ENCODE data around the gene TK2. TPM values are rescaled to one million over a fixed set of nuclear protein-coding genes. Genes with fewer than 3 reads are reported as not detected.
"Not testable (repeated sequence)": the region's sequence is repeated elsewhere in the genome, so short reads cannot be mapped to it uniquely, and the experiment has no call there.

The TK2 gene
- total RNA-seq, 1 donor from 2014 or later, result 8.4 TPM

DNA sequence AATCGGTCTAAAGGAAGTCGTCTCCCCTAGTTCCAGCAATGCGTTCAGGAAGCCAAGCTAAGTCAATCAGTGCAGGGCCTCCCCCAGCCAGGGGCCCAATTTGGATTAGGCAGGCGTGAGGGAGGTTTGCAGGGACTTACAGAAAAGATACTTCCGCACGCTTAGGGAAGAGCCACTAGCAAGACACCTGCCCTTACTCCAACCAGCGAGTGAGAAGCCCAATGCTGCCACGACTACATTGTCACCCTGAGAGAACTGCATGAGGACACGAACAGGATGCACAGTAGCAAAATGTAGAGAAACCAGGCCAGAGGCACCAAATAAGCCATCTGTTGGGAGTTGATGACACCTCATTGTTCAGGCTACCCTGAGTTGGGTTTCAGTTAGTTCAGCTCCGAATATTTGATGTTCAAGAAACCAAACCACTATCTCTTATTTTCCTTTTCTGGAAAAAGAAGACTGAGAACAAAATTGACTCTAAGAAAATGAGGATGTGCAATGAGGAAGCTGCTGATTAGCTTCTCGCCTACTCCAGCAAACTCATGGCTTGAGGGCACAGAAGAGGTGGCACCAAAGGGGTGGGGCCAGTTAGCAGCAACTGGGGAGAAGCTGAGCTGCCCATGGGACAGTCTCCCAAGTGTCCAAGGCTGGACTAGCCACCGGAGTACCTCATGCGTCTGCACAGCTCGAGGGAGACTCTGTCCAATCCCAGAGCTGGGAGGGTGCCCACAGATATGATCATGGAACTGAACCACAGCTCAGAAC lies 29.3 kb downstream of the TK2 start:
- H3K36me3 Mint-ChIP-seq (ENCODE audit: low read depth), result peaks cover 16% of the 10 kb centered on the region
- H3K27ac Mint-ChIP-seq, result peak overlapping the region; percentile 77
- DNase-seq (ENCODE audit: low spot score), result no peak
- H3K9me3 Mint-ChIP-seq, result no peaks in the 10 kb centered on the region
- H3K4me3 Mint-ChIP-seq, result no peak overlapping the region
- H3K4me1 Mint-ChIP-seq (ENCODE audit: low read depth), result peaks cover 94% of the 10 kb centered on the region
- intact Hi-C loops (cut with micrococcal nuclease), result loop anchor here (5.0 kb wide), 1 partner anchor 232 kb away; the partner anchor contains the start of gene DYNC1LI2
- H3K27me3 Mint-ChIP-seq (ENCODE audit: insufficient read depth), result peaks cover 2% of the 10 kb centered on the region

DNA sequence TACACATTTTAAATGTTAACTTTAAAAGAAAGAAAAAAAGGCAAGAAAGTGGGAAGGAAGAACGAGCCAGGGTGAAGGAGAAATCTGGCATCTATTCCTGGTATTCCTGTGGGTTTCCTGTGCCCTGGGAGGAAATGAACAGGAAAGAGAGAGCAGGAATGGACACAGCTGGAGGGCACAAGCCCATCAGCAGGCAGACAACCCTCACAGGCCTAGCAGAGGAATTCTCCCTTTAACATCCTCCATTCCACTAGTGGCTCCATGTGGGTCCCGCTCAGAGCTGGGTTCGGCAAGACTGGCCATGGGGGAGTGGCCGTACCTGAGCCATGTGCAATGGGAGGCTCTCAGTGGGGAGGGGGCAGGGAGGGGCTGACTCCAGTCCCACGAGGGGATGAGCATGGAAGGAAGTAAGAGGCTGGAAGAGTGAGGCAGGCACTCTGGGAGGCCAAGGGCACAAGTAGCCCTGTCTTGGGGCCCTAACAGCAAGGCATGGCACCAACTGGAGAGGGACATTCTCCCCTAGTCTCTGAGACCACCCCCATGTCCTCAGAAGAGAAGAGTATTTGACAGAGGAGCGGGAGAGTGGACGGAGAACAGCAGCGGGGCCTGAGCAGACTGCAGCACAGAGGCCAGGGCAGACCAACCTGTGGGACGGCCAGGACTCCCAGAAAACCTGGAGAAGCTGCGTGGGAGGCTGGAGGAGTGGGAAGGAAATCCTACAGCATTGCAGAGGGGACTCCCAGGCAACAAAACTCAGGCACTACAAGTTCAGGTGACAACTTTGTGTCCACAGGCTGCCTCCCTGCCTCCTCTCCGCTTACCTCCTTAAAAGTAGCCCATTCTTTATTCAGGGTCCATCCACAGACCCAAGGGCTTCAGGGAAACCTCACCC lies 30.2 kb downstream of the TK2 start:
- peaks cover 95% of the 10 kb centered on the region for H3K4me1 Mint-ChIP-seq (ENCODE audit: low read depth)
- no peak for DNase-seq (ENCODE audit: low spot score)
- peaks cover 2% of the 10 kb centered on the region for H3K27me3 Mint-ChIP-seq (ENCODE audit: insufficient read depth)
- peaks cover 13% of the 10 kb centered on the region for H3K36me3 Mint-ChIP-seq (ENCODE audit: low read depth)
- H3K27ac Mint-ChIP-seq, result peak overlapping the region; percentile 77
- peak overlapping the region; percentile 3 for H3K4me3 Mint-ChIP-seq
- no peaks in the 10 kb centered on the region for H3K9me3 Mint-ChIP-seq
- intact Hi-C loops (cut with micrococcal nuclease), result loop anchor here (5.0 kb wide), 1 partner anchor 233 kb away; the partner anchor contains the start of gene DYNC1LI2

DNA sequence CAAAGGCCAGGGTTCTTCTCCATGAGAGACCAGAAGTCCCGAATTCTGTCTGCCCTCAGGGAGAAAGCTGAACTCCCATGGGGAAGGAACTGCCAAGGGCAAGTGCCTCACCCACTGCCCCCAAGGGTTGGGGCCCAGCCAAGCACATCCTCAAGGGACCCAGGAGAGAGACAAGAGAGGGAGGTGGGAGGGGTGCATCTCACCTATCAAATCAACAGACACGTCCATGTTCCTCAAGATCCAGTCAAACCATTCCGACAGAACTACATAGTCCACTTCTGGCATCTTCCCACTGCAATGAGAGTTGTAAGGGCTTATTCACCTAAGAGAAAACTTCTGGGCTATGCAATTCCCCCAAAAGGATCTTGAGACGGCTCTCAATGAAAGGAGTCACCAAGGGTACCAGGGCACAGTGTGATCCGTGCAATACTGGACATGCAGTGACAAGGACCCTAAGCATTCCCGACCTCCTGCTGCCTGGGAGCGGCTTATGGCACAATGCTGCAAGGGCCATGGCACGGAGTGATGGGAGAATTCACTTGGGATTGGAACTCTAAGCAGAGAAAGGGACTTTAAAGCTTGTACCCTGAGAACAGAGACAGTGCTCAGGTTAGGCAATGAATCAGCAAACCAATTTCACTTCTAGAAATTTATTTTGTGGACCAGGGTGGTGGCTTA lies 32.2 kb downstream of the TK2 start:
- DNase-seq (ENCODE audit: low spot score), result no peak
- H3K4me1 Mint-ChIP-seq (ENCODE audit: low read depth), result peaks cover 83% of the 10 kb centered on the region
- H3K4me3 Mint-ChIP-seq, result peak overlapping the region; percentile 88
- peaks cover 2% of the 10 kb centered on the region for H3K27me3 Mint-ChIP-seq (ENCODE audit: insufficient read depth)
- H3K36me3 Mint-ChIP-seq (ENCODE audit: low read depth), result peaks cover 16% of the 10 kb centered on the region
- H3K27ac Mint-ChIP-seq, result peak overlapping the region; percentile 99
- no peaks in the 10 kb centered on the region for H3K9me3 Mint-ChIP-seq
- intact Hi-C loops (cut with micrococcal nuclease), result loop anchor here (1.0 to 2.0 kb wide), 5 partner anchors 8 to 356 kb away; partner anchors contain the start of gene CMTM3

DNA sequence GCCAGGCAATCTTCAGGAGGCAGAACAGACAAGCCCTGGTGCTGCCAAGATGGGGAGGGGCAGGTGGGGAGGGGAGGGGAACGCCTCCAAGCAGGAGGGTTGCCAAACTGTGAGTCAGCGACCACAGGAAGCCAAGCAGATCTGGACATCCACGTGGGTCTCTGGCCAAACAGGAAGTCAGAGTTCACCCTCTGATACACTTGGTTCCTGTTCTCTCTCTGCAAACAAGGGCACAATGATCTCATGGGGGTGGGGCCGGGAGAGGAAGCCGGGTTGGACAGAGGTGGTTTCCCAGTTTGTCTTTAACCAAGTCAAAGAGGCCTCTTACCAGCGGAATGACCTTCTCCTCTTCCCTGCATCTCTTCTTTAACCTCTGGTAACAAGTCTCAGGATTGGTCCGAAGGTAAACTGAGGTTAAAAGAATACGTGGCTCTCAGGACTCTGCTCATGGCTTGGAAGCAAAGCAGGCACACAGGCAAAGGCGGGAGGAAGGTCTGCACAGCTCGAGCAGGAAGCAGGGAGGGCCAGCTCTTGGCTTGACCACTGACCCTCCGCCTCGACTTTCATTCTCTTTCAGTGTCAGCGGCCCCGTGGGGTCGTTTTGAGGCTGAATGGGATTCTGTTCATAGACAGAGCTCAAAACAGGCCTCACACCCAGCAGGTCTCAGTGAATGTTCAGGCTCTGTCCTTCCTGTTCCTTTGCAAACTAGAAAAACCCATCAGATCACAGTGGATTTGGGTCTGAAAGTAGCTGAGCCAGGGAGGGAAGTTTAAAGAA lies 32.9 kb downstream of the TK2 start:
- Mint-ChIP-seq H3K9me3 (no peaks in the 10 kb centered on the region), H3K4me3 (peak overlapping the region; percentile 88), H3K27ac (peak overlapping the region; percentile 99), H3K27me3 (ENCODE audit: insufficient read depth) (no peaks in the 10 kb centered on the region), H3K4me1 (ENCODE audit: low read depth) (peaks cover 78% of the 10 kb centered on the region), H3K36me3 (ENCODE audit: low read depth) (peaks cover 17% of the 10 kb centered on the region)
- peak; percentile 84 for DNase-seq (ENCODE audit: low spot score)
- intact Hi-C loops (cut with micrococcal nuclease), result loop anchor here (1.0 to 2.0 kb wide), 9 partner anchors 8 to 356 kb away; partner anchors contain the start of genes CKLF and CMTM3

DNA sequence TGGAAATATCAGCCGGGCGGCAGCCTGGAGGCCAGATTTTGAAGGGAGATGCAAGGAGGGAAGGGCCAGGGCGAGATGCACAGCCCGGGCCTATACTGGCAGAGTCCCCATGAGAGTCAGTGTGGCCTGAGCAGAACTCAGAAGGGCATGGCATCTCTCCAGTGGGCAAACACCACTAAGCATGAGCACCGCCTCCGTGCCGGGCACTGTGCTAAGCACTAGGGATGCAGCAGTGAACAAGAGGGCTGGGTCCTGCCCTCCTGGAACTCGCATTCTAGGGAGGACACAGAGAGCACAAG lies 33.5 kb downstream of the TK2 start:
- Mint-ChIP-seq H3K27ac (peak overlapping the region; percentile 99), H3K4me3 (peak overlapping the region; percentile 88), H3K36me3 (ENCODE audit: low read depth) (peaks cover 19% of the 10 kb centered on the region), H3K4me1 (ENCODE audit: low read depth) (peaks cover 77% of the 10 kb centered on the region), H3K9me3 (no peaks in the 10 kb centered on the region), H3K27me3 (ENCODE audit: insufficient read depth) (no peaks in the 10 kb centered on the region)
- intact Hi-C loops (cut with micrococcal nuclease), result loop anchor here (1.0 to 2.0 kb wide), 5 partner anchors 33 to 110 kb away; partner anchors contain the start of gene CKLF
- DNase-seq (ENCODE audit: low spot score), result no peak

DNA sequence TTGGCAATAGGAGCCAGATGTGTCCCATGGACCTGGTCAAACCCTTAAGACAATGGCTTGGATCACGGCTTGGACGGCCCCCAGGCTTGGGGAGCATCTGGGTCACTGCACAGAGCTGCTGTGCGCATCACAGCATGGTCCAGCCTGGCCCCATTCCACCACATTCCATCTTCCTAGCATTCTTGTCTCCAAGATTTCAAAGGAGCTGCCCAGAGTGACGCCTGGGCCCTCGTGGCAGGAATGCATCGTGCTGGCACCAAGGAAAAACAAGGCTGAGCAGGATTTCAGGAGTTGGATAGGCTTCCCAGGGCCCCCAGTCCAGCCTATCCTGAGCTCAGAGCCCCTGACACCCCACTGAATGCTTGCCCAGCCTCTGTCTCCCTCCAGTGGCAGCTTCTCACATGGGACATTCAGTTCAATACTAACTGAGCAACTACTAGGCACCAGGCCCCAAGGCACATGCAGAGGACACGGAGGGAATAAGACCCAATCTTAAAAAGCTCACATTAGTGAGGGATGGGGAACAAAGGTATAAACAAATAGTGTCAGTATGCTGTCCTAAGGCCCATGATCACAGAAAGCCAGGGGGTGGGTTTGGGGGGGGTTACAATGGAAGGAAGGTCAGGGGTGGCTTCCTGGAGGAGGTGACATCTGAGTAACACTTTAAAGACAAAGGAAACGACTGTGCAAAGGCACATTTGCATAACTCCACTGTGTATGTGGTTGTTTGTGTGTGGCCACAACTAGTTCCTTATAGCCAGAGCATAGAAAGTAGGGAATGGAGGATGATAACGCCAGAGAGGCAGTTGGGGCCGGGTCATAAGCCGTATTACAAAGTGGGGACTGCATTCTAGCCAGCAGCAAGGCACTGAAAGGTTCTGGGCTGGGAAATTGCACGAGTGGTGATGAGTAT lies 34.1 kb downstream of the TK2 start:
- intact Hi-C loops (cut with micrococcal nuclease), result loop anchor here (1.0 to 2.0 kb wide), 5 partner anchors 33 to 110 kb away; partner anchors contain the start of gene CKLF
- Mint-ChIP-seq H3K36me3 (ENCODE audit: low read depth) (peaks cover 19% of the 10 kb centered on the region), H3K4me1 (ENCODE audit: low read depth) (peaks cover 71% of the 10 kb centered on the region), H3K27ac (peak overlapping the region; percentile 99), H3K27me3 (ENCODE audit: insufficient read depth) (no peaks in the 10 kb centered on the region), H3K4me3 (peak overlapping the region; percentile 88), H3K9me3 (no peaks in the 10 kb centered on the region)
- no peak for DNase-seq (ENCODE audit: low spot score)

DNA sequence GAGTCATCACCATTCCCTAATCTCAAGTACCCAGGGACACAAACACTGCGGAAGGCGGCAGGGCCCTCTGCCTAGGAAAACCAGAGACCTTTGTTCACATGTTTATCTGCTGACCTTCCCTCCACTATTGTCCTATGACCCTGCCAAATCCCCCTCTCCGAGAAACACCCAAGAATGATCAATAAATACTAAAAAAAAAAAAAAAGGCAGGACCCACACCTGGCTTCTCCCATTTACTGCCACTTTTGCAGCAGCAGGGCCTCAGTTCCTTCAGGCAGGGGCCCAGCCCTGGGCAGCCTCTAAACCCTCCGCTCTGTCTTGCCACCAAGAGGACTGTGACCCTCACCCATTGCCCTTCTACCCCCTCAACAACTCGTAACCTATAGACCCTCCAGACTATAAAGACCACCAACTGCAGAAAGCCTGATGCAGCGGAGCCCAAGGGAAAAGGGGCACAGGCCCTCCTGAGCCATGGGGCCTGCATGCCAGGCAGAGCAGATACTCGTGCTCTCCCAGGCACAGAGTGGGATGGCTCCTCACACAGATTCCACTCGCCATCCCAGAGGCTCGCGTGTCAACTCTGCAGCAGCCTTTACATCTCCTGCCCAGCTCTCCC lies 34.8 kb downstream of the TK2 start:
- intact Hi-C loops (cut with micrococcal nuclease); H3K27me3 Mint-ChIP-seq (ENCODE audit: insufficient read depth); H3K9me3 Mint-ChIP-seq; DNase-seq (ENCODE audit: low spot score); H3K4me3 Mint-ChIP-seq: not testable (repeated sequence)
- Mint-ChIP-seq H3K27ac (peak overlapping the region; percentile 99), H3K4me1 (ENCODE audit: low read depth) (peaks cover 63% of the 10 kb centered on the region), H3K36me3 (ENCODE audit: low read depth) (peaks cover 19% of the 10 kb centered on the region)

DNA sequence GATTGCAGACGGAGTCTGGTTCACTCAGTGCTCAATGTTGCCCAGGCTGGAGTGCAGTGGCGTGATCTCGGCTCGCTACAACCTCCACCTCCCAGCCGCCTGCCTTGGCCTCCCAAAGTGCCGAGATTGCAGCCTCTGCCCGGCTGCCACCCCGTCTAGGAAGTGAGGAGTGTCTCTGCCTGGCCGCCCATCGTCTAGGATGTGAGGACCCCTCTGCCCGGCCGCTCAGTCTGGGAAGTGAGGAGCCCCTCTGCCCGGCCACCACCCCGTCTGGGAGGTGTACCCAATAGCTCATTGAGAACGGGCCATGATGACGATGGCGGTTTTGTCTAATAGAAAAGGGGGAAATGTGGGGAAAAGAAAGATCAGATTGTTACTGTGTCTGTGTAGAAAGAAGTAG lies 35.5 kb downstream of the TK2 start:
- H3K27me3 Mint-ChIP-seq (ENCODE audit: insufficient read depth); intact Hi-C loops (cut with micrococcal nuclease); DNase-seq (ENCODE audit: low spot score); H3K27ac Mint-ChIP-seq; H3K9me3 Mint-ChIP-seq; H3K4me3 Mint-ChIP-seq: not testable (repeated sequence)
- Mint-ChIP-seq H3K4me1 (ENCODE audit: low read depth) (peaks cover 56% of the 10 kb centered on the region), H3K36me3 (ENCODE audit: low read depth) (peaks cover 17% of the 10 kb centered on the region)

DNA sequence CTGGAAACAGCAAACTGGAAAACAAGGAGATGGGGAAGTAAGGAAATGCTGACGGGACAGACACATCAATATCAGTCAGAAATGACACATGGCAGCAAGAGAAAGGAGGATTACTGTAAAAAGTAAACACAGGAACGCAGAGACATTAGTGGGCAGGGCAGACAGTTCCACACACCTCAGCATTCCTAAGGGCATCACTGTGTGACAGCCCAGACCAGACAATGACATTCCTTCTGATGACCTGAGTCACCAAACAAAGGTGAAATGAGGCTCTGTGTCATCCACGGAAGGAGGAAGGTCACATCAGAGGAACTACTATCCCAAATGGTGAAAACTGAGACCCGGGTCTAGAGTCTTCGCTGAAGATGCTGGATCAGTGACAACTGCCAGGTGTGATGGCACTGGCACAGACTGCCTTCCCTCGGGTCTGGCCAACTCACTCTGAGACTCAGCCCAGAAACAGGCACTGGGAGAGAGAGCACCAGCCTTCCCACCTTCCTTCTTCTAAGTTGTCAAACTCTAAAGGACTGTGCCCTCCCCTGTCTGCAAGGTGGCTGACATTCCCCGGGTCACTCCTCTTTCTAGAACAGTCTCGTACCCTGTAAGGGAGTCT lies 36.7 kb downstream of the TK2 start:
- no peak for DNase-seq (ENCODE audit: low spot score)
- Mint-ChIP-seq H3K4me3 (no peak overlapping the region), H3K27ac (no peak overlapping the region), H3K9me3 (no peaks in the 10 kb centered on the region), H3K4me1 (ENCODE audit: low read depth) (peaks cover 47% of the 10 kb centered on the region), H3K27me3 (ENCODE audit: insufficient read depth) (no peaks in the 10 kb centered on the region), H3K36me3 (ENCODE audit: low read depth) (peaks cover 12% of the 10 kb centered on the region)
- intact Hi-C loops (cut with micrococcal nuclease), result no loop called here

DNA sequence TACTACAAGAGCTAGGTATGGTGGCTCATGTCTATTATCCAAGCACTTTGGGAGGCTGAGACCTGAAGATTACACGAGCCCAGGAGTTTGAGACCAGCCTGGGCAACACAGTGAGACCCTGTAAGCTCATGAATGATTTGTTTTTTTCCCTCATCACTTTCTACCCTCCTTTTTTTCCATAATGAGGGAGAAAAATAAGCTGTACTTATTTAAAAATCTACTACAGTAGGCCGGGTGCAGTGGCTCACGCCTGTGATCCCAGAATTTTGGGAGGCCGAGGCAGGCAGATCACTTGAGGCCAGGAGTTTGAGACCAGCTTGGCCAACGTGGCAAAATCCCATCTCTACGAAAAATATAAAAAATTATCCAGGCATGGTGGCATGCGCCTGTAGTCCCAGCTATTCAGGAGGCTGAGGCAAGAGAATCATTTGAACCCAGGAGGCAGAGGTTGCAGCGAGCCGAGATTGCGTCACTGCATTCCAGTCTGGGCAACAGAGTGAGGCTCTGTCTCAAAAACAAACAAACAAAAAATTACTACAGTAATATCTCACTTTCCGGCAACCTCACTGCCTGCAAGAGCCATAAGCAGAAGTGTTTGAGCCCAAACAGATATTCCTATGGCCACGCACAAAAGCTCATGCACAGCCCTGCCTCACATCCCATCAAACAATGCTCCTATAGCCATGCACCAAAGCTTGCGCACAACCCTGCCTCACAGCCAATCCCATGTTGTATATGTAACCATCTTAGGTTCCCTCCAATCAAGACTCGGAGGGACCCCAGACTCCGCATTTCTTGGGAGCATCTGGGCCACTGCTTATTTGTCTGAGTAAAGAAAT lies 37.4 kb downstream of the TK2 start:
- peaks cover 12% of the 10 kb centered on the region for H3K36me3 Mint-ChIP-seq (ENCODE audit: low read depth)
- H3K27ac Mint-ChIP-seq, result no peak overlapping the region
- no peaks in the 10 kb centered on the region for H3K9me3 Mint-ChIP-seq
- no peak overlapping the region for H3K4me3 Mint-ChIP-seq
- peaks cover 45% of the 10 kb centered on the region for H3K4me1 Mint-ChIP-seq (ENCODE audit: low read depth)
- no peaks in the 10 kb centered on the region for H3K27me3 Mint-ChIP-seq (ENCODE audit: insufficient read depth)
- intact Hi-C loops (cut with micrococcal nuclease), result no loop called here
- no peak for DNase-seq (ENCODE audit: low spot score)

Data from activated T-helper 1 cell treated with anti-CD3 and anti-CD28 coated beads, Interleukin-12 subunit alpha, Interleukin-12 subunit beta, Interleukin-2, Interleukin-4 antibody, amounts not matched to agents 30 ng/mL and 10 ng/mL and 1 ng/mL, durations not matched to agents 14 hours and 24 hours and 36 hours (primary cell).